ENCODE measurements around the gene MACROD1.

The MACROD1 gene

DNA sequence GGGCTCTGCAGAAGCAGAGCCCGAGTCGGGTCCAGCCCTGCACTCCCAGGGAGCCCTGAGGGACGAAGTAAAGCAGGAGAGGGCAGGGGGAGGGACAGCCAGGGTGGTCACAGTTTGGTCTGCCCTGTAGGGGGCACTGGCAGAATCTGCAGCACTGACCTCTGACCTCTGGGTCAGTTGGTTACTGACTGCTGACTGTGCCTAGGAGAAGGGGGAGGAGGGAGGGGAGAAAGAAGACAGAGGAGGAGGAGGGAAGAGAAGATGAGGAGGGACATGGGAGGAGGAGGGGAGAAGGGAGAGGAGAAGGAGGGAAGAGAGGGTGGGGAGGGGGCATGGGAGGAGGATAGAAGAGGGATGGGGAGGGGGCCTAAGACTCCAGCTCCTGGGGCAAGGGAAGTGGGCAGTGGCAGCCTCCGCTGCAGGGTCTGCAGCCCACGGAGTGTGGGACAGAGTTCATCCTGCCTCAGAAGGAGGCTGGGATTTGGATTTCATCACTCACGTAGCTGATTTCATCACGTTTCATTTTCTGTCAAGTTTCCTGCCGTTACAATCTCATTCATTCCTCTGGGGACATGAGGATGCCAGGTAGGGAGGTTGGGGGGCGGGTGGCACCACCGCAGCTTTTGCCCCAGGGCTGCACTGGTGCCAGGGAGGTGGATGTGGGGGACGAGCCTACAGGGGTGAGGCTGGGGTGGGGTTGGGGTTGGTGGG is 75.0 kb downstream of the MACROD1 start:
- DNase-seq = peak; percentile 28 to 29

DNA sequence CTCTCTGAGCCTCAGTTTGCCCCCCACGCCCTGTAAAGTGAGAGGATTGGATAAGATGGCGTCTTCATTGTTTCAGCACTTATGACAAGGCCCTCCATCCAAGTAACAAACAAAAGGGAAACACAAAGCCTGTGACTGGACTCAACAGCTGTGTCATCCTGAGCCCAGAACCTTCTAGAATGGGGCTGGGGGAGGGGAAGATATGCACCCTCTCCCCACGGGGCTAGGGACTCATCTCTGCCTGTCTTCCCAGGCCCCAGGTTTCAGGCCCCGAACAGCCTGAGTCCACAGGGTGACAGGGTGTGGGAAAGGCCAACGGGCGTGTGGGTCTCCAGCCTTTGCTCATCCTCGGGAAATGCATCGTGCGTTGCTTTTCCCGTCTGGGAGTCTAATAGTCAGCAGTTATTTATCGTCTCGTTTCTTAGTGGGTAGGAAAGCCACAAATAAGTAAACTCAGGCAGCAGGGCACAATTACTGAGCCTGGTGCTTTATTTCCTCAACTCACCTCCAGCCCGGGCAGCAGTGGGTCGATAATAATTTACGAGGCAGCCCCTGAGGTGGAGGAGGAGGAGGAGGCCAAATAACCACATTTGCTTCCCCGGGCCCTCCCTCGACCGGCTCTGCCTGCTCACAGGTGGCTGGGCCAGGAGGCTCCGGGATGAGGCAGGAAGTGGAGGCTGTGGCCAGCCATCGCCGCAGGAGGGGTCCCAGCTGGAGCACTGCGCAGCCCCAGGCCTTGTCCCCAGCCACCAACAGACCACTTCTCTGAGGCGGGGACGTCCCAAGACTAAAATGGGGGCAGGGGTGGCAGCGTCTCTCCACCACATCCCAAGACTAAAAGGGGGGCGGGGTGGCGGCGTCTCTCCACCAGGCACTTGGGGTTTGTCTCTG is 75.8 kb downstream of the MACROD1 start:
- DNase-seq = no peak

DNA sequence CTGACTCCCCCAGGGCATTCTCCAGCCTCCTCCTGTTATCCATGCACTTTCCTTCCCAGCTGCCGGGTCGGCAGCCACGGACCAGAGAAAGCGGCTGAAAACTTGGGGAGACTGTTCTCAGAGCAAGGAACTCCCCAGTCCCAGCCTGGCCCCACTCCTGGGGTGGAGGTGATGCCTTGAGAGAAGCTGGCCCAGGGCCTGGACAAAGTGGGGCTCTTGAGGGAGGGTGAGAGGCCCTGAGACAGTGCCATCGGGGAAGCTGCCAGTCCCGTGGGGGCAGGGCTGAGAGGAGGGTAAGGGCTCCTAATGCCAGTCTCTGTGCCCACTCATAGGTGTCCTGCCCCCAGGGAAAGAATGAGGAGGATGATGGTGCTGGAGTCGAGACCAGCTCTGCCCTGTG is 76.4 kb downstream of the MACROD1 start:
- no peak for DNase-seq

DNA sequence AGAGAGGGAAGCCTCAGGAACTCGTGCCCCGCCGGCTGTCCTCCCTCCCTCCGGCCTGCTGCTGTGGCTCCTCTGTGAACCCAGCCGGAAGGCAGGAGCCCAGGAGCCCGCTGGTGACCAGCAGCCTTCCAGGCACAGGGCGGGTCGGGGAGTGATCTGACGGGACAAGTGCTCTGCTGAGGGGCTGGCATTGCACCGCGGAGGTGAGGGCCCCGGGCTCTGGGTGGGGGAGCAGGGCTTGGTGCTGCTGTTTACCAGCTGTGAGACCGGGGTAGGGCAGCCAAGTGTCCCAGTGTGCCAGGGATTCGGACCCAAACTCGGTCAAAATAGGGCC is 76.9 kb downstream of the MACROD1 start:
- DNase-seq = no peak

DNA sequence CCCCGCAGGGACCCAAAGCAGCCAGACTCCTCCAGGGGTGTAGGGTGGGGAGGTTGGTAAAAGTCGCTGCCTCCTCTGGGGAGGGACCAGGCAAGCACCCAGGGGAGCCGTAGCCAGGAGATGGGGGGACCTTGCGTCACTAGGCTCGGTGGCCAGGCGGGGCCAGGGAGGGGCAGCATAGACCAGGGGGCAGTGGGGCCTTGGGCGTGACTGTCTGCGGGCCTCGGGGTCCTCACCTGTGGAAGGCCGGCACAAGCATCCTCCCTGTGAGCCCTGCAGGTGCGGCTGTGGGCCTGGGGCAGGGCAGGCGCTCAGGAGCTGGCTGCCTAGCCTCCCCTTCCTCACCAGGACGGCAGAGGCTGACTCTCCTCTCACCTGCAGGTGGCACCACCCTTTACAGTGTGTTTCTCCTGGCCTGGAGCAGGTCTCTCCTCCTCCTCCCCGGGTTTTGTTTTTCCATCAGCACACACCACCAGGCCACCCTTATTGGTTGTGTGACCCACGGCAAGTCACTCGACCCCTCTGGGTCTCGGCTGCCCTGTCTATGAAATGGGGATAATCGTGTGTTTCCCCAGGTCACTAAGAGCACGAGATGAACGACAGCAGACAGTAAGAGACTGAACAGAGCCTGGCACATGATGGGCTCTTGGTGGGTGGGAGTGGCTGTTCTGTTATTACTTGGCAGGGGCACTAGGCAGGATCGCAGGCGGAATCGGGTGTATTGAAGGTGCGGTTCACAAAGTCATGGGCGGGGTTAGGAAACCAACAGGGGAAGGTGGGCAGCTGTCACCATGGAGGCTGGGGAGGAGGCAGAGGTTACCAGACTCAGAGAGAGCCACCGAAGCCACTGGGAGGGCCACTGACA is 77.5 kb downstream of the MACROD1 start:
- DNase-seq = no peak

DNA sequence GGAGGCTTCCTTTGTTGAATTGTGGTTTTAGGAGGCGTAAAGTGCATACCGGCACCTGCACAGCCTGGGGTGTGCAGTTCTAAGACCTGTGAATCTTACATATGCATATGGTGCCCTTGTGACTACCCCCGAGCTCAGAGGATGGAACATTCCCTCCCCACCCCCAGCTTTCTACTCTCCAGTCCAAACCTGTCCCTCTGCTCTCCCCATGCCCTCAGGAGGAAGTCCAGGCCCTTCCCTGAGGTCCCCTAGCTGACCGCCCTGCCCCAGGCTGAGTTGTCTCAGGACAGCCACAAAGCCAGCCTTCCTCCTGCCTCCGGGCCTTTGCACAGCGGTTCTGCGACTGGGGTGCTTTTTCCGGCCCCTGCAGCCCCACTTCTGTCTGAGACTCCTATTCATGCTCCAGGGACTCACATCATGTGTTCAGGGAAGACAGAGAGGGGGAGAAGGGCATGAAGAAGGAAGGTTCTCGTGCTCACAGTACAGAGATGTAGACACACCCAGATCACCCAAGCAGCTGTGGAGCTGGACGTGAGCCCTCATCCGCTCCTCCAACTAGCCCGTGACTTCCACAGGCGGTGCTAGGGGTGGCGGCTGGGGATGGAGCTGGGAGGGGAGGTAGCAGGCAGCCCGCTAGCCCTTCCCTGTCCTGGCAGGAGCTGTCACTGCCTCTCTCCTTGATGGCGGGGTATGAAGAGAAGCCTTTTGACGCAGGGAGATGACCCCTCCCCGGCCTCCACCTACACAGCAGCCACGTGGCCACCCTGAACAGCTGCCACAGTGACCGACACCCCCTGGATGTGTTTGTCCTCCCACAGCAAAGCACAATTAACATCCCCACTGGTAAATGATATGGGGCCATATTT is 79.4 kb downstream of the MACROD1 start:
- DNase-seq = no peak

DNA sequence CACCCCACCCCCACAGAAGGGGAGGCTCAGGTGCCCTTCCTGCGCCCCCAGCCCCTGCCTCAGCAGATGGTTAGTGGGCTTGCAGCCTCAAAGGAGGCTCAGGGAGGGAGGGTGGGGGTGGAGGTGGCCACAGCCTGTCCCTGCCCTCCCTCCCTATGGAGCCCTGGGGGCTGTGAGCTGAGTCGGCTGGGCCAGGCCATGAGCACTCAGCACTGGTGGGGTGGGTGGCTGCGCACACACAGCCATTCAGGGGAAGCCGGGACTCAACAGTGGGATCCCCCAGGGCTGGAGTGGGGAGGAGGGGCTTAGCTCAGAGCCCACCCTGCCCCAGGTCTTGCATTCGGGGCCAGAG is 80.0 kb downstream of the MACROD1 start:
- DNase-seq = no peak

DNA sequence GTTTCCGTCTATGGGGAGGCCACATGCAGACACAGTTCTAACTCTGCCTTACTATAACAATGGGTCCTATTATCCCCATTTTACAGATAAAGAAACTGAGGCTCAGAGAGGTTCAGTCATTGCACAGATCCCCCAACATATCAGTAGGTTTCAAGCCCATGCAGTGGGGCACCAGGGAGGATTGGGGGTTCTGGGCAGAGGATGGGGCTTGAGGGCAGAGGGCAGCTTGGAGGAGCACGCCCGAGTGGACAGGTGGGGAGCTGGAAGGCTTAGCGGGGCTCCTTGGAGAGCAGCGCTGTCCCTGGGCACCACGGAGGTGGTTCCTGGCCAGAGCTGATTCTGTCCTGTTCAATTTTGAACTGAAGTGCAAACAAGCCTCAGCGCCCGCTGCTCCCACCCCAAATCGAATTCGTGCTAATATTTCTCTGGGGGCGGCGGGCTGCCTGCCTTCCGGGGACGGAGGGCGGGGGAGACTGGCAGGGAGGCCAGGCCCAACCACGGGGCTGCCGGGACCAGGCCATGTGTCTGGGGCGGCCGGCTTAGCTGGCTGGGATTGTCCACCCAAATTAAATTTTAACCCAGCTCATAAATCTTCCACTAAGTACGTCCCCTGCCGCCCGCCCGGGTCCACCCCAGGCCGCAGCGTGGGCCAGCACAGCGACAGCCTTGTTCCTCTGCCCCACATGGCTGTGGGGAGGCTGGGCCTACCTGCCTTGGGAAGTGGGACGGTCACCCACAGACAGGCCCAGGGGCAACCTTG is 80.8 kb downstream of the MACROD1 start:
- no peak for DNase-seq

DNA sequence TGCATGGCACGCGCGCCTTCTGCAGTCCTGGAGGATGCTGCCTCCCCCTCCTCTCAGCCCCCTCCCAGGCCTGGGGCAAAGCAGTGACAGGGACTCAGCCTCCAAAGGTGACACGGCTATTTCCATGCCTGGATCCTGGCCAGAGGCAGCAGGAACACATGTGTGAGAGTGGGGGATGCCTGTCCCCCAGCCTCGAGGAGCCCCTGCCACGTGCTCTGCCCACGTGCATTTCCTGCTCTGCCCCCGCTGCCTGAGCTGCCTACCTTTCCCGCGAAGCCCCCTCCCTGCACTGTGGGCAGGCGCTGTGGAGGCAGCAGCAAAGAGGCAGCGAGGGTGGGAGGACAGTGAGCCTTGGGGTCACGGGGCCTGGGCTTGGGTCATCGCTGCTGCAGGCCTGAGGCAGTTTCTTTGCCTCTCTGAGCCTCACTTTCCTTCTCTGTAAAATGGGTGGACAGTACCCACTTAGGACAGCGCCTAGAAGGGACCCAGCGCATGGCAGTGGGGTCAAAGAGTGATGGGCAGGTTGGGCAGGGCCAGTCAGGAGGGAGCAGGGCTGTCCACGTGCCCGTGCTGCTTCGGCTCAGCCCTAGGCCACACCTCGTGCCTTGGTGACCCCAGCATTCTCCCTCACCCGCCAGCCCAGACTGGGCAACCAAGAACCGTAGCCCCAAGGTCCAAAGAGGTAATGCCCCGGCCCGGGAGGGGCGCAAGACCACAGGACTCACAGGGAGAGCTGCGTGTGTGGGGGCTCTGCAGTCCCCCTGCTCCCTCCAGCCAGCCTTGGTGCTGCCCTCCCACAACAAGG is 81.6 kb downstream of the MACROD1 start:
- DNase-seq = no peak

DNA sequence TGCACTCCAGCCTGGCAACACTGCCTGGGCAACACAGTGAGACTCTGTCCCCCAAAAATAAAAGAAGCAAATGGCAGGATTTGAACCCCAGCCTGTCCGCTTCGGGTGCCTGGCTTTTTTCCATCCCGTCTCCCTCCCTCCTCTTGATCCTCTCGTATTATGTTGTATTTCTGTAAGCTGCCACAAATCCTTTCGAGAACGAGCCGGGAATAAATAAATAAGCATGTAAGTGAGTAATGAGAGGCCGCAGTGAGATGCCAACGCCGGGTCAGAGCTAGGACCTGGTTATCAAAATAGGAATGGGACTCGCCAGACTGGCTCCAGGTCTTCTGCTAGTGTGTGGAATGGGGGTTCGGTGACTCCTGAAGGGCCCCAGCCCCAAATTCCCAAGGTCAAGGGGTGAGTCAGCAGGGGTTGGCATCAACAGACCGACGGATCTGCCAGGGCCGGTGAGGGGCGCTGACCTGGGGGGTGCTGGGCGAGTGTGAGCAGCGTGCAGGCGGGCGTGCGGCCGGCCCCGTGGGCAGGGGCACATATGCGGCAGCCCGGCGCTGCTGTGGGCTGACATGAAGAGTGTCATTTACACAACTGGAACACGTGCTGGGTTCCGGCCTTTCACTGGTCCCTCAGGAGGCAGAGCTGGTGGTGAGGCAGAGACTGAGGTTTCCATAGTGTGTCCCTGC is 82.4 kb downstream of the MACROD1 start:
- no peak for DNase-seq

DNA sequence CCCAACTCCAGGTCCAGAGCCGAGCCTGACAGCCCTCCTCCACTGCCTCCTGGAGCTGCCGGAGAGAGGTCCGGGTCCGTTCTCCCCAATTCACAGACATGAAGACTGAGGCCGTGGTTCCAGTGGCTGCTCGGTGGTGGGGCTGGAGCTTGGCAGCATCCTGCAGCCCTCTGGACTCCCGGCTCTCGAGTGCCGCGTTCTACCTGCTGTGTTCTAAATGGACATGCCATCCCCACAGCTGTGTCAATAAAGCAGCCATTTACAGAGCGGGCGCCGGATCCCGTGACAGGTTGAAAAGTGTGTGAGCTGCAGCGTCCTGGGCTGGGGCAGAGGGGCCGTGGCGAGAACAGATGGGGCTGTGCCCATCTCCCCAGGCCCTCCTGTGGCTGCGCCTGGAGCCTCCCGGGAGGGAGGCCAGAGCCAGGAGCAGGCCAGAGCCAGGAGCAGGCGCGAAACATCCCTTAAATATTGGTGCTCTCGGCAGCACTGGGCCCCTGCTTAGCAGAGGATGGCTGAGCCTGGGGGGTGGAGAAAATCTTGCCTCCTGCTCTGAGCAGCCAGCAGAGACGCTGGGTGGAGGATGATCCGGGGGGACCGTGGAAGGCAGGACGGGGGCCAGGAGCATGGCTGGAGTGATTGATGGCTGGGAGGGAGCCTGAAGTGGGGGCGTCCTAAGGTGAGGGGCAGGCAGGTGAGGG is 84.0 kb downstream of the MACROD1 start:
- no peak for DNase-seq

DNA sequence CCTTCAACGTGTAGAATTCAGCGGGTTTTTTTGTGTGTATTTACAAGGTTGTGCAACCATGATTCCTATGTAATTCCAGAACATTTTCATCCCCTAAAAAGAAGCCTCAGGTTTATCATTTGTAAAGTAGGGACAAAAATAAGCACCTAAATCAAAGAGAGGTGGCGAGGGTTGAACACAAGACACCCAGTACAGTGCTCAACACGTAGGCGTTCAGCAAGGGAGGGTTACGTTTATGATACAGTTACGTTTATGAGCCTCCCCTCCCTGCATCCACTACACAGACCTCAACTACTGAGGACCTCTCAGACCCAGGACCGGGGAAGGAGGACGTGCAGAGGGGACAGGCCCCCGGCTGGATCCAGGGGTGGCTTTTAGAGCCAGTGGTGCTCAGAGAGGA is 85.5 kb downstream of the MACROD1 start:
- DNase-seq = no peak

DNA sequence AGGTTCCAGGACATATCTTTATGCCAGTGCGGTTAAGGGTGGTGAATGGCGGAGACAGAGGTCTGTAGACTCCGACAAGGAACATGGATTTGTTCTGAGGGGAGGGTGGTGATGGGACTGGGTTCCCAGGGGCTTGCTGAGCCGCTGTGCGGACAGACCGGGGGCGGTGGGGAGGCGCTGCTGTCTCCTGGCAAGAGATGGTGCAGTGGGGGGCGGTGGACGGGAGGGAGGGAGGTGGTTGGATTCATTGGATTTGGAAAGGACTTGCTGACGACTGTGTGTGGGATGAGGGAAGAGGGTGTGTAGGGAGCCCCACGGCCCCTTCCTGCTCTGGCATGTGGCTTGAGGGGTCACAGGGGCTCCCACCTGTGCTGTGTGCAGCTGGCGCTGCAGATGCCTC is 87.0 kb downstream of the MACROD1 start:
- DNase-seq = no peak

DNA sequence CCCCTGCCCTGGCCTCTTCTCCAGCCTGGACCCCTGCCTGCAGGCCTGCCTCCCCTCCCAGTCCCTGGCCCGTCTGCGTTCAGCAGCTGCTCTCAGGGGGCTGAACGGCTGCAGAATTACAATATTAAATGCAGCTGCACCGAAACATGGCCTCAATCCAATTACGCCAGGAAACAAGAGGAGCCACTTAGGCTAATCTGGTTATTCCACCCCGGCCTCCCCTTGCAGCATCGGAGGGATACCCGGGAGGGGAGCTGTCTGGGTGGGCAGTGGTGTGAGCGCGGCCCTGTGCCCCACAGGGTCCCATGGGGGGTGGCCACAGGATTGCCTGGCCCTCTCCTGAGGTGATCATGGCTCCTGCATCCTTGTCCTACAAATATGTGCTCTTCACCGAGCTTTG is 87.6 kb downstream of the MACROD1 start:
- DNase-seq = no peak

DNA sequence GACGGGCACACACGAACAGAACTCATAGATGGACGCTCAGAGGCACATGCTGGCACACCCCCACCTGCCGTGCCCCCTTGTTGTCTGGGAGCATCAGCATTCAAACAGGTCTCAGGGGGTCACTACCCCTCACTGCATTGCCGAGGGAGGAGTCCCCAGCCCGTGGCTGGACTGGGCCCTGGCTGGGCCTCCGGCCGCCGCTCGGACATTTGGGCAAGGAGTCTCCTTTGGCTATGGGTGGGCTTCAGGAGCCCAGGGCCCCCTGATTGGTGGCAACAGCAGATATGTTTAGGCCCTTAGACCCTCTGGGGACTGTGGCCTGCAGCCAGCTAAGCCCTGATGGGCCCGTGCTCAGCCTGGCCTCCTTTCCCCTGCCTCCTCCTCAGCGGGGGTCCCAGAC is 88.3 kb downstream of the MACROD1 start:
- DNase-seq = no peak

DNA sequence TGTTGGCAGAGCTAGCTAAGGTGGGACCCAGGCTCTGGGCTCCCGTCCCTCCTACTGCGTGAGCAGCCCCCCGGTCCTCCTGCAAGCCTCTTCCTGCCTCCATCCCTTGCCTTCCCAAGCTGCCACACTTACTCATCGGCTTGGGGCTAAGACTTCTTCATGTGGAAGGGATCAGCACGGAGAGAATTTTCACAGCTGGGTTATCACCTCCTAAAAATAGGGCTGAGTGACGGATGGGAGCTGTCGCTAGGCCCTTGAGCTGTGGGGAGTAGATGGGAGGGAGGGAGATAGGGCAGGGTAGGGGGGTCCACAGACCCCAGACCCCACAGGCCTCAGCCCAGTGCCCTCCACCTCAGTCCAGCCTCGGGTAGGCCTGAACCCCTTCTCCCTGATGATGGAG is 89.2 kb downstream of the MACROD1 start:
- no peak for DNase-seq

DNA sequence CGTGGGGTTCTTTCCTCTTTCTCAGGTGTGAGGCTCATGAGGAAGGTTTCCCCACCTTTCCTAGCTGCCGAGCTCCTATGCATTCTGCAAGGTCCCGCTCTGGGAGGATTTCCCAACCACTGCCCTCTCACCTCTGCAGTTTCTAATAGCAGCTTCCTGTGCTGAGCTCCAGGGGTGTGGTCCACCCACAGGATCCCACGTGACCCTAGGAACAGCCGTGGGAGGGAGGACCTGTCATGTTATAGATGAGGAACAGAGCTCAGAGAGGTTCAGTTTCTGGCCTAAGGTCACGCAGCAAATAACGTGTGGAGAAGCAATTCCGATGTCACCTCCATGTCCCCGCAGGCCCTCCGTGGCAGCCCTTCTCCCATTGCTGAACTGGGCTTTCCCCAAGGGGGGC is 91.7 kb downstream of the MACROD1 start:
- DNase-seq = no peak

DNA sequence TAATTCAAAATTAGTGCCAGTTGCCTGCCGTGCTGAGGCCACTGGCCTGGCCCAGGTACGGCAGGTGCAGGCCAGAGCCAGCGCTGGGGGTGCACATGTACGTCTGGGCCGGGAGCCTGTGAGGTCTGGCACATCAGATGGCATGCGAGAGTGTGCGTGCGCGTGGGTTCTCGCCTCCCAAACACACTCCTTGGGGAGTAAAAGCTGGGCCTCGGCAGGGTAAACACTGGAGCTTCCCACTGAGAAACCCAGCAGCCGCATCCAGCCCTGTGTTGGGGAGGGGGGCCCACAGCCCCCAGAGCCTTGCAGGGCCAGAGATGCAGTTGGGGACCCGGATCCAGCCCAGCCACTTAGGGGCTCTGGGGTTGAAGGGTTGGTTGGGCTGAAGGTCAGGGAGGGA is 92.4 kb downstream of the MACROD1 start:
- no peak for DNase-seq

DNA sequence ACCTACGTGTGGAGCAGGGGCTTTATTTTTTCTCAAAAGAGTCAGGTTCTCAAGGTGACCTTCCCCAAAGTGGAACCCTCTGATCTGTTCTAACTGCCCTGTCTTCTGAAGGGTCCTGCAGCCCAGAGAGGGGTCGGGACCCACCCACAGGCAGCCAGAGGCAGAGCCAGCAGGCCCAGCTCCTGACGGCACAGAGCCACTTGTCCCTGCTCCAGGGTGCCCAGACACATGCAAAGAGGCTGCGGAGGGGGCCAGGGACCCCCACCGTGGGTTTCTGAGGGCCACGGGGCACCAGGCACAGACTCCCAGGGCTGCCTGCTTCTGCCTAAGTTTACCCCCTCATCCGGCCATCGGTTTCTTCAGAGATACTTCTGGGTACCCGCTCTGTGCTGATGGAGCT is 93.0 kb downstream of the MACROD1 start:
- DNase-seq = no peak

DNA sequence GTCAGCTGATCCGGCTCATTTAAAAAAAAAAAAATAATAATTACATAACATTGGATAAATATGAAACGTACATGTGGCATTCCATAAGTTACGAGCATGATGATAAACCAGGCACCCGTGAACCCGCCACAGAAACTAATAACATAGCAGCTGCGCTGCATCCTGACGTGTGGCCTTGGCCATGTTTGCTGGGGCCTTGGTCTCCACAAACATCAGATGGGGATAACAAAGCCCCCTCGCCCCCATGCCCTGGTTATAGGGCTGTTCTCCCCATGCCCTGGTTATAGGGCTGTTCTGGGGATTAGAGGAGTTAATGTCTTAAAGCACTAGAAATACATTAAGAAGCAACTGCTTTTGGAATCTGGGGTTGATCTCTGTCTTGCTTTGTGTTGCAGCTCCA is 93.5 kb downstream of the MACROD1 start:
- no peak for DNase-seq
